Common myeloid progenitor, CD34-positive (primary cell): ENCODE results near the gene DNAH9.

Experiments
- CTCF ChIA-PET: fragments of 350-600 bp; sonication (Branson Sonifier 250); formaldehyde crosslinking; loops from one replicate; lab custom pipeline; 2021; ENCODE audit warnings: antibody characterized with exemption; lab: Charles Lee
- POLR2A ChIA-PET: fragments of 350-600 bp; sonication (Branson Sonifier 250); formaldehyde crosslinking; loops from one replicate; lab custom pipeline; 2021; ENCODE audit warnings: antibody characterized with exemption; lab: Charles Lee
- DNase-seq, 3 donors: peaks; one replicate each; pipeline versions ENCODE4 v3.0.0 to v3.0.0-alpha.2; 2013
- H3K27ac ChIP-seq, 2 experiments: 1 replicate in 1 of 2; 2 replicates in 1 of 2; pipeline ENCODE4 v1.7.0; 2013; ENCODE audit warnings: inconsistent platforms in 2 of 2, low read length in 2 of 2, mild to moderate bottlenecking in 2 of 2, low read depth in 1 of 2, moderate library complexity in 1 of 2; ENCODE audit not compliant: severe bottlenecking in 2 of 2, insufficient read depth in 1 of 2, poor library complexity in 1 of 2
- H3K27me3 ChIP-seq, 5 experiments: replicated peaks in 2 of 5; 1 replicate in 3 of 5; 2 replicates in 2 of 5; pipeline versions ENCODE4 v1.6.1 to v1.7.0; 2013; ENCODE audit warnings: low read length in 4 of 5, mild to moderate bottlenecking in 2 of 5, moderate library complexity in 2 of 5, inconsistent platforms in 1 of 5; ENCODE audit not compliant: insufficient read depth in 5 of 5, control insufficient read depth in 4 of 5
- H3K36me3 ChIP-seq, 4 experiments: 1 replicate in 2 of 4; 2 replicates in 2 of 4; pipeline versions ENCODE4 v1.6.1 to v1.7.0; 2013; ENCODE audit warnings: low read length in 3 of 4, control low read depth in 1 of 4, mild to moderate bottlenecking in 1 of 4; ENCODE audit not compliant: control insufficient read depth in 4 of 4, insufficient read depth in 4 of 4
- H3K4me1 ChIP-seq, 4 experiments: 1 replicate in 3 of 4; 2 replicates in 1 of 4; pipeline versions ENCODE4 v1.6.1 to v1.7.1; 2013; ENCODE audit warnings: low read length in 3 of 4, mild to moderate bottlenecking in 3 of 4, control low read depth in 1 of 4, inconsistent platforms in 1 of 4, moderate library complexity in 1 of 4; ENCODE audit not compliant: control insufficient read depth in 4 of 4, insufficient read depth in 4 of 4; ENCODE audit errors: control extremely low read depth in 1 of 4
- H3K4me3 ChIP-seq, 7 experiments: 1 replicate in 4 of 7; 2 replicates in 3 of 7; pipeline versions ENCODE4 v1.5.1 to v1.7.0; 2013; ENCODE audit warnings: mild to moderate bottlenecking in 7 of 7, low read length in 6 of 7, moderate library complexity in 6 of 7, inconsistent platforms in 2 of 7, low read depth in 2 of 7, control low read depth in 1 of 7; ENCODE audit not compliant: insufficient read depth in 4 of 7, control insufficient read depth in 1 of 7; ENCODE audit errors: extremely low read depth in 1 of 7
- H3K9me3 ChIP-seq, 5 experiments: 1 replicate in 4 of 5; 2 replicates in 1 of 5; pipeline versions ENCODE4 v1.6.1 to v1.7.1; 2013; ENCODE audit warnings: low read length in 4 of 5, mild to moderate bottlenecking in 2 of 5, inconsistent platforms in 1 of 5, low read depth in 1 of 5, moderate library complexity in 1 of 5; ENCODE audit not compliant: control insufficient read depth in 4 of 5, insufficient read depth in 2 of 5; ENCODE audit errors: control extremely low read depth in 1 of 5
- WGBS: methylation state at CpG from one replicate; pipeline ENCODE4 v1.1.5; 2013; ENCODE audit not compliant: insufficient coverage; 5-methylcytosine and 5-hydroxymethylcytosine counted together

The DNAH9 gene

GRCh38 chr17:11917415-11917814 is 319.1 kb downstream of the DNAH9 start:
- DNase-seq: no peak
- ChIA-PET CTCF (no interaction called here), POLR2A (no interaction called here)
- H3K9me3 ChIP-seq: peaks cover 0 to 2% (median 2%) of the 10 kb centered on the region in 5 experiments
- no peak overlapping the region for H3K27ac ChIP-seq
- no peaks in the 10 kb centered on the region for H3K4me1 ChIP-seq
- H3K27me3 ChIP-seq: no peaks in the 10 kb centered on the region
- WGBS: 80% methylated on average over 5 of the region's 5 CpGs
- H3K36me3 ChIP-seq: no peaks in the 10 kb centered on the region
- H3K4me3 ChIP-seq: no peak overlapping the region

GRCh38 chr17:11921296-11921695 is 323.0 kb downstream of the DNAH9 start:
- ChIA-PET CTCF (no interaction called here), POLR2A (no interaction called here)
- DNase-seq: no peak
- H3K27me3 ChIP-seq: peaks cover 0 to 2% (median 0%) of the 10 kb centered on the region in 5 experiments
- no peaks in the 10 kb centered on the region for H3K4me1 ChIP-seq
- WGBS: 98% methylated on average over 6 of the region's 6 CpGs
- H3K4me3 ChIP-seq: no peak overlapping the region
- H3K9me3 ChIP-seq: peaks cover 0 to 2% (median 0%) of the 10 kb centered on the region in 5 experiments
- no peaks in the 10 kb centered on the region for H3K36me3 ChIP-seq
- H3K27ac ChIP-seq: no peak overlapping the region

GRCh38 chr17:11922638-11923037 is 324.4 kb downstream of the DNAH9 start:
- Histone ChIP-seq H3K9me3 (peaks cover 0 to under 1% (median 0%) of the 10 kb centered on the region in 5 experiments), H3K36me3 (no peaks in the 10 kb centered on the region), H3K27me3 (peaks cover 0 to 2% (median 0%) of the 10 kb centered on the region in 5 experiments), H3K4me3 (no peak overlapping the region), H3K27ac (no peak overlapping the region), H3K4me1 (no peaks in the 10 kb centered on the region)
- ChIA-PET CTCF (no interaction called here), POLR2A (no interaction called here)
- DNase-seq: no peak
- WGBS: no CpG with 5 or more reads among the region's 1 CpG

GRCh38 chr17:11924076-11924475 is 325.8 kb downstream of the DNAH9 start:
- ChIA-PET POLR2A (no interaction called here), CTCF (no interaction called here)
- H3K27ac ChIP-seq: no peak overlapping the region

GRCh38 chr17:11925262-11926021 is 327.2 kb downstream of the DNAH9 start:
- no peak for DNase-seq
- WGBS: 63% methylated on average over 5 of the region's 6 CpGs
- H3K4me1 ChIP-seq: no peaks in the 10 kb centered on the region
- H3K9me3 ChIP-seq: no peaks in the 10 kb centered on the region
- peaks cover 0 to 2% (median 0%) of the 10 kb centered on the region in 5 experiments for H3K27me3 ChIP-seq
- H3K4me3 ChIP-seq: no peak overlapping the region
- CTCF ChIA-PET: no interaction called here
- no peak overlapping the region for H3K27ac ChIP-seq
- no peaks in the 10 kb centered on the region for H3K36me3 ChIP-seq
- POLR2A ChIA-PET: no interaction called here

More at GRCh38 chr17:11924076-11924475, 325.8 kb downstream of the DNAH9 start:
- no peaks in the 10 kb centered on the region for H3K36me3 ChIP-seq
- H3K4me1 ChIP-seq: no peaks in the 10 kb centered on the region
- 57% methylated on average over 6 of the region's 6 CpGs for WGBS
- H3K9me3 ChIP-seq: no peaks in the 10 kb centered on the region
- H3K4me3 ChIP-seq: no peak overlapping the region
- peaks cover 0 to 2% (median 0%) of the 10 kb centered on the region in 5 experiments for H3K27me3 ChIP-seq
- DNase-seq: no peak

- DNase-seq: peak in 2 of 3 donors; percentile 7 to 41
- ChIA-PET CTCF (no interaction called here), POLR2A (no interaction called here)
- Histone ChIP-seq H3K36me3 (no peaks in the 10 kb centered on the region), H3K27ac (no peak overlapping the region), H3K27me3 (peaks cover 0 to 2% (median 0%) of the 10 kb centered on the region in 5 experiments), H3K9me3 (no peaks in the 10 kb centered on the region), H3K4me1 (no peaks in the 10 kb centered on the region), H3K4me3 (no peak overlapping the region)
- WGBS: 59% methylated on average over 3 of the region's 4 CpGs
Observed at GRCh38 chr17:11928436-11928835, 330.2 kb downstream of the DNAH9 start.

- POLR2A ChIA-PET: no interaction called here
- H3K36me3 ChIP-seq: no peaks in the 10 kb centered on the region
- no peaks in the 10 kb centered on the region for H3K27me3 ChIP-seq
- 94% methylated on average over 7 of the region's 10 CpGs for WGBS
- DNase-seq: no peak
- H3K4me3 ChIP-seq: no peak overlapping the region
- CTCF ChIA-PET: no interaction called here
- H3K4me1 ChIP-seq: no peaks in the 10 kb centered on the region
- H3K27ac ChIP-seq: no peak overlapping the region
- peaks cover 0 to 2% (median 0%) of the 10 kb centered on the region in 5 experiments for H3K9me3 ChIP-seq
Observed at GRCh38 chr17:11932337-11932898, 334.1 kb downstream of the DNAH9 start.
